Panc1 (cell line): ENCODE measurements around the gene PAFAH1B1. TPM values are rescaled to one million over a fixed set of nuclear protein-coding genes. Genes with fewer than 3 reads are reported as not detected.

Experiments used
- ATAC-seq: fragments of 200-7000 bp; cut with Tn5 transposase; 2 replicates; pipeline ENCODE4 v1.9.1; 2020; ENCODE audit warnings: mild to moderate bottlenecking, moderate library complexity
- BruUV-seq: library from RNA; stranded (reverse); fragments of 400-500 nt; replicated peaks from 2 replicates; lab custom pipeline; 2021; lab: Mats Ljungman, UMichigan
- CTCF ChIA-PET: fragments of 300-600 bp; sonication (Branson Sonifier 250); formaldehyde crosslinking; loops from one replicate; lab custom pipeline; 2022; ENCODE audit warnings: antibody characterized with exemption; lab: Charles Lee
- POLR2A ChIA-PET: fragments of 300-600 bp; sonication (Branson Sonifier 250); formaldehyde crosslinking; loops from one replicate; lab custom pipeline; 2022; ENCODE audit warnings: antibody characterized with exemption; lab: Charles Lee
- DNase-seq: peaks from one replicate; pipeline ENCODE4 v3.0.0-alpha.2; 2010; ENCODE audit warnings: low read depth, low spot score
- H3K27ac ChIP-seq: 2 replicates; pipeline ENCODE4 v1.5.1; 2011; ENCODE audit warnings: mild to moderate bottlenecking, low read length, inconsistent platforms
- H3K27me3 ChIP-seq: fragments of 200-500 bp; sonication (Bioruptor generic); 2 replicates; pipeline ENCODE4 v1.6.0; 2014; ENCODE audit warnings: low read length, inconsistent platforms; ENCODE audit not compliant: control insufficient read depth, insufficient read depth
- H3K36me3 ChIP-seq: fragments of 200-500 bp; sonication (Bioruptor generic); 2 replicates; pipeline ENCODE4 v1.5.1; 2014; ENCODE audit warnings: inconsistent platforms, mild to moderate bottlenecking, low read length, moderate library complexity; ENCODE audit not compliant: control insufficient read depth, insufficient read depth
- H3K4me1 ChIP-seq: 2 replicates; pipeline ENCODE4 v1.5.1; 2011; ENCODE audit warnings: inconsistent platforms, mild to moderate bottlenecking, low read length, moderate library complexity; ENCODE audit not compliant: control insufficient read depth, insufficient read depth
- H3K4me3 ChIP-seq, 2 experiments: 2 replicates each; pipeline ENCODE4 v1.5.1; 2011 to 2012; ENCODE audit warnings: low read depth in 2 of 2, low read length in 2 of 2, mild to moderate bottlenecking in 2 of 2, inconsistent platforms in 1 of 2, moderate library complexity in 1 of 2
- H3K9me3 ChIP-seq: fragments of 200-500 bp; sonication (Bioruptor generic); 2 replicates; pipeline ENCODE4 v1.5.1; 2014; ENCODE audit warnings: low read depth, mild to moderate bottlenecking, inconsistent platforms, low read length, moderate library complexity; ENCODE audit not compliant: control insufficient read depth, insufficient read depth
- POLR2AphosphoS5 ChIP-seq: IDR thresholded peaks from 2 replicates; pipeline ENCODE4 v1.6.1; 2012; ENCODE audit warnings: mild to moderate bottlenecking, low read depth, low read length, moderate library complexity
- SIN3A ChIP-seq: IDR thresholded peaks from 2 replicates; pipeline ENCODE4 v1.6.1; 2012; ENCODE audit warnings: low read depth, mild to moderate bottlenecking, low read length, moderate library complexity, borderline replicate concordance; ENCODE audit not compliant: insufficient read depth
- TCF7L2 ChIP-seq: IDR thresholded peaks from 2 replicates; pipeline ENCODE4 v1.6.1; 2011; ENCODE audit warnings: mild to moderate bottlenecking, low read depth, low read length, inconsistent platforms
- in situ Hi-C: cut with HindIII; loops from 2 replicates; pipeline ENCODE4 v1.10.0; 2016; ENCODE audit warnings: low sequenced_read_pairs, low pct_unique_long_range_greater_than_20kb
- intact Hi-C: fragments of 100-400 bp; cut with micrococcal nuclease; formaldehyde crosslinking; loops from one replicate; pipeline ENCODE4 v1.10.0; 2022; ENCODE audit not compliant: unreplicated experiment
- total RNA-seq: library from RNA; stranded (reverse); gene quantifications from one replicate; pipeline ENCODE4 v1.2.1, GENCODE V29; 2021; ENCODE audit not compliant: unreplicated experiment
- TF ChIP-seq, protein P1 (sequence below): fragments of 450-650 bp; IDR thresholded peaks from 2 replicates; pipeline ENCODE4 v1.5.1; 2017; ENCODE audit warnings: mild to moderate bottlenecking
- TF ChIP-seq, protein P2 (sequence below), 2 experiments: IDR thresholded peaks; 2 replicates each; pipeline ENCODE4 v1.6.1; 2011 to 2012; ENCODE audit warnings: low read depth in 2 of 2, control low read depth in 1 of 2, low read length in 1 of 2, mild to moderate bottlenecking in 1 of 2, moderate library complexity in 1 of 2; ENCODE audit not compliant: insufficient read depth in 1 of 2

PAFAH1B1 gene
- total RNA-seq, 1 experiment from 2014 or later, result 120 TPM

DNA sequence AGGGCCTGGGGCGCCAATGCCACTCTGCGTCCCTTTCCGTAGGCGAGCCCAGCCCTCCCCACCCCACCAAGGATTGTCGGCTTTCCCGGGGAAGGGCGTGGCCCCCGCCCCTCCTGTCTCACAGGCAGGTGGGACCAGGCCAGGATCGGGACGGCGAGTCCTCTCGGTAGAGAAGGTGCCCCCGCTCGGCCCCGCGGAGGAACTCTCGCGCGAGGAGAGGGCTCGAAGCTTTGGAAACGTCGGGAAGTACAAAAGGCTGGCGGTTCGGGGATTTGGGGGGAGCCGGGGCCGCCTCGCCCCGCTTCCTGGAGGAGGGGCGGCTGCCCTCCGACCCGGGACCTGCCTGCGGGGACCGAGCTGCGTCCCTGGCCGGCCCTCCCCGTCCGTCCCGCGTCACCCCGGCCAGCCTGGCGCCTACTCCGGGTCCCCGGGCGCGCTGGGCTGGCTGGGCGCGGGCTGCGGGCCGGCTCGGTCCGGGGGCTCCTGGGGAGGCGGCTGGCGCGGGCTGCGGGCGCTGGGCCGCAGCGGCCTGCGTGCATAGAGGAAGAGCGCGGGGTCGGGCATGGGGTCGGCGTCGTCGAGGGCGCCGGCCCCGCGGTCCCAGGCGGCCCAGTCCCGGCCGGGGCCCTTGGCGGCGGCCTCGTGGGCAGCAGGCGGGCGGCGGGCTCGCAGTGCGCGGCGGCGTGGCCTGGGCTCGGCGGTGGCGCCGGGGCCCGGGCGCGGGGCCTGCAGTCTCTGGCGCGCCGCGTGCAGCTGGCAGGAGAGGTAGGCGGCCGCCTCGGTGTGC is 130.7 kb downstream of the PAFAH1B1 start:
- ChIA-PET POLR2A (no interaction called here), CTCF (no interaction called here)
- Histone ChIP-seq H3K27me3 (no peaks in the 10 kb centered on the region), H3K36me3 (no peaks in the 10 kb centered on the region), H3K4me3 (no peak overlapping the region), H3K27ac (no peak overlapping the region), H3K4me1 (no peaks in the 10 kb centered on the region), H3K9me3 (no peaks in the 10 kb centered on the region)
- DNase-seq (no peak), ATAC-seq (peak; percentile 57)
- intact Hi-C loops, result no loop called here
- in situ Hi-C loops, result no loop called here
- no TSS peak for BruUV-seq
- TF ChIP-seq POLR2AphosphoS5, result no peak
- no peak for TF ChIP-seq SIN3A
- TF ChIP-seq, protein P1, sequence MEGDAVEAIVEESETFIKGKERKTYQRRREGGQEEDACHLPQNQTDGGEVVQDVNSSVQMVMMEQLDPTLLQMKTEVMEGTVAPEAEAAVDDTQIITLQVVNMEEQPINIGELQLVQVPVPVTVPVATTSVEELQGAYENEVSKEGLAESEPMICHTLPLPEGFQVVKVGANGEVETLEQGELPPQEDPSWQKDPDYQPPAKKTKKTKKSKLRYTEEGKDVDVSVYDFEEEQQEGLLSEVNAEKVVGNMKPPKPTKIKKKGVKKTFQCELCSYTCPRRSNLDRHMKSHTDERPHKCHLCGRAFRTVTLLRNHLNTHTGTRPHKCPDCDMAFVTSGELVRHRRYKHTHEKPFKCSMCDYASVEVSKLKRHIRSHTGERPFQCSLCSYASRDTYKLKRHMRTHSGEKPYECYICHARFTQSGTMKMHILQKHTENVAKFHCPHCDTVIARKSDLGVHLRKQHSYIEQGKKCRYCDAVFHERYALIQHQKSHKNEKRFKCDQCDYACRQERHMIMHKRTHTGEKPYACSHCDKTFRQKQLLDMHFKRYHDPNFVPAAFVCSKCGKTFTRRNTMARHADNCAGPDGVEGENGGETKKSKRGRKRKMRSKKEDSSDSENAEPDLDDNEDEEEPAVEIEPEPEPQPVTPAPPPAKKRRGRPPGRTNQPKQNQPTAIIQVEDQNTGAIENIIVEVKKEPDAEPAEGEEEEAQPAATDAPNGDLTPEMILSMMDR, result no peak
- TF ChIP-seq, protein P2, sequence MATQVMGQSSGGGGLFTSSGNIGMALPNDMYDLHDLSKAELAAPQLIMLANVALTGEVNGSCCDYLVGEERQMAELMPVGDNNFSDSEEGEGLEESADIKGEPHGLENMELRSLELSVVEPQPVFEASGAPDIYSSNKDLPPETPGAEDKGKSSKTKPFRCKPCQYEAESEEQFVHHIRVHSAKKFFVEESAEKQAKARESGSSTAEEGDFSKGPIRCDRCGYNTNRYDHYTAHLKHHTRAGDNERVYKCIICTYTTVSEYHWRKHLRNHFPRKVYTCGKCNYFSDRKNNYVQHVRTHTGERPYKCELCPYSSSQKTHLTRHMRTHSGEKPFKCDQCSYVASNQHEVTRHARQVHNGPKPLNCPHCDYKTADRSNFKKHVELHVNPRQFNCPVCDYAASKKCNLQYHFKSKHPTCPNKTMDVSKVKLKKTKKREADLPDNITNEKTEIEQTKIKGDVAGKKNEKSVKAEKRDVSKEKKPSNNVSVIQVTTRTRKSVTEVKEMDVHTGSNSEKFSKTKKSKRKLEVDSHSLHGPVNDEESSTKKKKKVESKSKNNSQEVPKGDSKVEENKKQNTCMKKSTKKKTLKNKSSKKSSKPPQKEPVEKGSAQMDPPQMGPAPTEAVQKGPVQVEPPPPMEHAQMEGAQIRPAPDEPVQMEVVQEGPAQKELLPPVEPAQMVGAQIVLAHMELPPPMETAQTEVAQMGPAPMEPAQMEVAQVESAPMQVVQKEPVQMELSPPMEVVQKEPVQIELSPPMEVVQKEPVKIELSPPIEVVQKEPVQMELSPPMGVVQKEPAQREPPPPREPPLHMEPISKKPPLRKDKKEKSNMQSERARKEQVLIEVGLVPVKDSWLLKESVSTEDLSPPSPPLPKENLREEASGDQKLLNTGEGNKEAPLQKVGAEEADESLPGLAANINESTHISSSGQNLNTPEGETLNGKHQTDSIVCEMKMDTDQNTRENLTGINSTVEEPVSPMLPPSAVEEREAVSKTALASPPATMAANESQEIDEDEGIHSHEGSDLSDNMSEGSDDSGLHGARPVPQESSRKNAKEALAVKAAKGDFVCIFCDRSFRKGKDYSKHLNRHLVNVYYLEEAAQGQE (IDR thresholded peaks at IDR 0.05; ENCODE audit: insufficient read depth in 1 of 2, low read depth in 2 of 2, low read length in 1 of 2), result no peak

DNA sequence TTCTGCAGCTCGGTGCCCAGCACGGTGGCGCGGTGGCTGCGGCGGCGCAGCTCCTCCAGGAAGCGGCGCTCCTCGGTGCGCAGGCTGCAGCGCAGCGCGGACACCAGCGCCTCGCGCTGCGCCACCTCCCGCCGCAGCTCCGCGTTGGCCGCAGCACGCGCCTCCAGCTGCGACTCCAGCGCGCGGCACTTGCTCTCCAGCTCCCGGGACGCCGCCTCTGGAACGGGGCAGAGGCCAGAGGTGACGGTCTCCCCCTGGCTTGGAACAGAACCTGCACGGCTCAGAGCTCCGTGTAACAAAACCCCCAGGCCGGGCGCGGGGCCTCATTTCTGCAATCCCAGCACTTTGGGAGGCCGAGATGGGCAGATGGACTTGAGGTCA is 131.3 kb downstream of the PAFAH1B1 start:
- H3K4me3 ChIP-seq, result no peak overlapping the region
- H3K27ac ChIP-seq, result no peak overlapping the region
- H3K4me1 ChIP-seq, result no peaks in the 10 kb centered on the region
- DNase-seq, result no peak
- TF ChIP-seq SIN3A (no peak), POLR2AphosphoS5 (no peak), TCF7L2 (no peak)
- TF ChIP-seq, protein P2 (IDR thresholded peaks at IDR 0.05; ENCODE audit: insufficient read depth in 1 of 2, low read depth in 2 of 2, low read length in 1 of 2), result no peak
- TF ChIP-seq, protein P1, result no peak
- no TSS peak for BruUV-seq
- H3K9me3 ChIP-seq, result no peaks in the 10 kb centered on the region
- ChIA-PET POLR2A (no interaction called here), CTCF (no interaction called here)
- no peaks in the 10 kb centered on the region for H3K36me3 ChIP-seq
- intact Hi-C loops, result no loop called here
- in situ Hi-C loops, result no loop called here
- H3K27me3 ChIP-seq, result no peaks in the 10 kb centered on the region
- ATAC-seq, result peak; percentile 82
